ENCODE results near the gene QKI.

Gene QKI

GRCh38 chr6:163538331-163538730 is 123.8 kb downstream of the QKI start:
- TF ChIP-seq CTCF (IDR thresholded peaks at IDR 0.05; ENCODE audit: borderline replicate concordance, insufficient read depth, low read depth, low read length) = no peak
- no peak overlapping the region for H3K4me3 ChIP-seq (ENCODE audit: low read depth, low read length)

- TF ChIP-seq CTCF (IDR thresholded peaks at IDR 0.05; ENCODE audit: borderline replicate concordance, insufficient read depth, low read depth, low read length) = no peak
- H3K4me3 ChIP-seq (ENCODE audit: low read depth, low read length) = no peak overlapping the region
These were observed 124.7 kb downstream of the QKI start for GRCh38 chr6:163539101-163539762.

GRCh38 chr6:163543321-163543720 is 128.8 kb downstream of the QKI start:
- TF ChIP-seq CTCF (IDR thresholded peaks at IDR 0.05; ENCODE audit: borderline replicate concordance, insufficient read depth, low read depth, low read length) = no peak
- H3K4me3 ChIP-seq (ENCODE audit: low read depth, low read length) = no peak overlapping the region

- TF ChIP-seq CTCF (IDR thresholded peaks at IDR 0.05; ENCODE audit: borderline replicate concordance, insufficient read depth, low read depth, low read length) = no peak
- no peak overlapping the region for H3K4me3 ChIP-seq (ENCODE audit: low read depth, low read length)
These were observed 130.9 kb downstream of the QKI start for GRCh38 chr6:163545370-163545769.

GRCh38 chr6:163547287-163547686 is 132.8 kb downstream of the QKI start:
- TF ChIP-seq CTCF (IDR thresholded peaks at IDR 0.05; ENCODE audit: borderline replicate concordance, insufficient read depth, low read depth, low read length) = no peak

GRCh38 chr6:163548624-163549023 is 134.1 kb downstream of the QKI start:
- no peak overlapping the region for H3K4me3 ChIP-seq (ENCODE audit: low read depth, low read length)
- TF ChIP-seq CTCF (IDR thresholded peaks at IDR 0.05; ENCODE audit: borderline replicate concordance, insufficient read depth, low read depth, low read length) = no peak

More at GRCh38 chr6:163547287-163547686, 132.8 kb downstream of the QKI start:
- H3K4me3 ChIP-seq (ENCODE audit: low read depth, low read length) = no peak overlapping the region

- no peak overlapping the region for H3K4me3 ChIP-seq (ENCODE audit: low read depth, low read length)
- TF ChIP-seq CTCF (IDR thresholded peaks at IDR 0.05; ENCODE audit: borderline replicate concordance, insufficient read depth, low read depth, low read length) = no peak
These were observed 139.5 kb downstream of the QKI start for GRCh38 chr6:163554032-163554431.
